Activated effector memory CD4-positive, alpha-beta T cell treated with Interleukin-2 at 50 U/mL for 16 hours (primary cell): Measurements from ENCODE around the gene FAM135A.
"Not testable (repeated sequence)": the region's sequence is repeated elsewhere in the genome, so short reads cannot be mapped to it uniquely, and the experiment has no call there.

Experiments used
- DNase-seq: peaks from one replicate; pipeline ENCODE4 v3.0.0-alpha.2; 2020

The FAM135A gene

DNA sequence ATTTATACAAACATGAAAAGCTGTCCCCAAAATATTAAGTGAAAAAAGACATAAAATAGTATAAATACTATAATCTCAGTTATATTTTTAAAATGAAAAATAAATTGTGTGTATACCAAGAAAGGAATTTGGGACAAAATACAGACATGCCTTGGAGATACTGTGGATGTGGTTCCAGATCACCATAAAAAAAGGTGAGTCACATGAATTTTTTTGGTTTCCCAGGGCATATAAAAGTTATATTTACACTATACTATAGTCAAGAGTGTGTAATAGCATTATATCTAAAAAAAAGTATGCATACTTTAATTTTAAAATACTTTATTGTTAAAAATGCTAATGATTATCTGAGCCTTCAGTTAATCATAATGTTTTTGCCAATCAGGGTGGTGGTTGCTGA, 136.0 kb downstream of the FAM135A start:
- no peak for DNase-seq

DNA sequence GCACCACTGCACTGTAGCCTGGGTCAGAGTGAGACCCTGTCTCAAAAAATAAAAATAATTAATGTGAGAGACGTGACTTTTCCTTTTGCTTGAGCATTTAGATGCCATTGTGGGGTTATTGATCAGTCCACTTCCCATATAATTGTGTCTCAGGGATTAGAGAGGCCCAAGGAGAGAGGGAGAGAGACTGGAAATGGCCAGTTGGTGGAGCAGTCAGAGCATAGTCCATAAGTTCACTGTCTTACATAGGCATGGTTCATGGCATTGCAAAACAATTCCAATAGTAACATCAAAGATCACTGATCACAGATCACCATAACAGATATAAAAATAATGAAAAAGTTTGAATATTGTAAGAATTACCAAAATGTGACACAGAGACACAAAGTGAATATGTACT, 138.3 kb downstream of the FAM135A start:
- DNase-seq, result no peak

DNA sequence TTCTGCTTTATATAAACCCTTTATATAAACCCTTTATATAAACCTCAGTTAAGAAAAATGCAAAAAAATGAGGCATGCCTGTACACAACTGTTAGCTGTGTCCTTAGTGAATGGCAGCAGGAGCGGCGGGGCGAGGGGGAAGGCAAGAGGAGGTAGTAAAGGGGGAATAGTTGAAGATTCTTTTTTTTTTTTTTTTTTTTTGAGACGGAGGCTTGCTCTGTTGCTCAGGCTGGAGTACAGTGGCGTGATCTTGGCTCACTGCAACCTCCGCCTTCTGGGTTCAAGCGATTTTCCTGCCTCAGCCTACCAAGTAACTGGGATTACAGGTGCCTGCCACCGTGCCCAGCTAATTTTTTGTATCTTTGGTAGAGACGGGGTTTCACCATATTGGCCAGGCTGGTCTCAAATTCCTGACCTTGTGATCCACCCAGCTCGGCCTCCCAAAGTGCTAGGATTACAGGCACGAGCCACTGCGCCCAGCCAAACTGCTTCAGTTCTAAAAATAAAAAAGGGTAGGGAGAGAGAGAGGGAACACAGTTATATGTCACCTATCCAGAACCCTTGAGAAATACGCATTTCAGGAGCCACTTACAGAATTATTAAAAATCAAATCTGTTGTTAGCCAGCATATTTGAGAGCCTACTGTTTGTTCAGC, 139.1 kb downstream of the FAM135A start:
- not testable (repeated sequence) for DNase-seq

DNA sequence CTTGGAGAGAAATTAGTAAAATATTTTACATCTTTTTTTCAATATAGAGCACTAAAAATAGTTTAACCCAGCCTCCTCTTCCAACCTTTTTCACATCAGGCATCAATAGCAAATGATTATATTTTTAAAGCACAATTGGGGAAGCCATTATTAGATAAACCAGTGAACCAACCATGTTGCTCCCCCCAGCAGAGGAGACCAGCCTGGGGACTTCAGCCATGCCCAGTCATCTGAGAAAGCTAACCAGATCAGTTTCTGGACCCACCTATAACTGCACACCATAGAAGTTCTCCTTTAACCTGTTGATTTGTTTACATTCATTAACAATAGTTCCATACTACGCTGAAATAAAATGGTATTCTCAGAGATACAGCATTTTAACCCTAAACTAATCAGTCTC, 139.7 kb downstream of the FAM135A start:
- no peak for DNase-seq

DNA sequence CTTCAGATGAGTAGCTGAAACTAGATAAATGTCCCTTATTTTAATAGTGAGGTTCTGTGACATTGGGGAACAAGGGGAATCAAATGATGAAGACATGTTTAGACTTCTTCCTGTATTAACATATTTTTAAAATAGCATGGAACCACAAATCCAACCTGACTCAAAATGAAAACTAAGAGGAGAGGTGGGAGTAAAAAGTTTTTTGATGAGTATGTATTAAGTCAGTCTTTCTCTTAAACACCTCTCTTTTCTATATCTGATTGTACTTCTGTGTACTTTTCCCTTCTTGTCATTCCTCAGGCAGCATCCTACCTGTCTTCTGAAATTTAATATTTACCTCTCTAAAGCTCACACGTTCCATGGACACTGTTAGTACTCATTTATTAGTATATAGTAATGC, 144.7 kb downstream of the FAM135A start:
- DNase-seq, result no peak

DNA sequence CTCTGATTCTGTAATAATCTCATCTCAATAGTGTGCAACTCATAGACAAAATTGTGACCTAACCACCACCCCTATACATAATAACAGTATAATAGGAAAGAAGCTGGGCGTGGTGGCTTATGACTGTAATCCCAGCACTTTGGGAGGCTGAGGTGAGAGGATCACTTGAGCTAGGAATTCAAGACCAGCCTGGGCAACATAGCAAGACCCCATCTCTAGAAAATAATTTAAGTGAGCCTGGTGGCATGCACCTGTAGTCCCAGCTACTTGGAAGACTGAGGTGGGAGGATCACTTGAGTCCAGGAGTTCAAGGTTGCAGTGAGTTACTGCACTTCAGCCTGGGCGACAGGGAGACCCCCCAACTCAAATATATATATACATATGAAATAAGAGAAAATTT, 149.1 kb downstream of the FAM135A start:
- not testable (repeated sequence) for DNase-seq

DNA sequence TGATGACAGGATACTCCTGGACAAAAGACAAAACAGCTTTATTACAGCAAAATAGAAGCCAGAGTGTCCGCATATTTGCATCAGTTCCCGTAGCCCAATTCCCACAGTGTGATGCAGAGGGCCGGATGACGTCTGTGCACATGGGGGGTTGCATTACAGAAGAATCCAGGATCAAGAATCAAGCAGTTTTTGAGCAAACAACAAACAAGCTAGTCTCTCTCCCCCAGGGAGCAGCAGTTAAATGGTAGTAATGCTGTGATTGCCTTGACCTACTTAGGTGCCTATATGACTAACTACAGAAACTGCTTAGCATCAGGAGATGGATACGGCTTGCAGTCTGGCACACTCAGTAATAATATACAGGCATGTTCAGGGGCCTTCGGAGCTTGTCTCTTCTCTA, 150.2 kb downstream of the FAM135A start:
- DNase-seq, result no peak

DNA sequence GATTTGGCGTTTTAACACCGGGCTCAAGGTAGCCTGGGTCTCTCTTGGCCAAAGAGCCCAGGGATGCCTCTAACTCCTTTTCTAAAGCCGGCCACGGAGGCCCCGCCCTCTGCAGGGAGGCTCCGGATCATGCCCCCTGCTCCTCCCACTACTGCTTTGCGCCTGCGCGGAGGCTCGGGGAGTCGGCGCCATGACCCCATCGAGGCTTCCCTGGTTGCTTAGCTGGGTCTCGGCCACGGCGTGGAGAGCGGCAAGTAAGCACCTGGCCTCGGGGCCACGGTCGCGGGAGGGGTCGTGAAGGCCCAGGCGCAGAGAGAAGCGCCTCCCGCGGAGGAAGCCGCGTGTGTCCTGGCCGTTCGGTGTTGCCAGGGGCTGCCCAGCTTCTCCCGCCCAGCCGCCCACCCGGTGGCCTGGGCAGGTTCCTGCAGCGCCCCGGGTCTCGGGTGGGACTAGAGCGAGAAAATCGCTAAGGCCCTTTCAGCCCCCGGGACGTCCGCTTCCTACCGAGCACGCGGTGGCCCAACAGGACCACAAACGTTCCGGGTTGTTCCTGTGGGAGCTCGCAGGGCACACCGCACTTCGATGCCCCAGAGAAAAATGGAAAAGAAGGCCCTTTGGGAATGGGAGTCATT, 153.6 kb downstream of the FAM135A start, which contains the start of gene SDHAF4:
Gene SDHAF4, plus strand, starts transcription at position 180 of the 632 bp plus-strand sequence. Its CDS starts 11 bp downstream, at position 191.
- DNase-seq, result peak; percentile 93

DNA sequence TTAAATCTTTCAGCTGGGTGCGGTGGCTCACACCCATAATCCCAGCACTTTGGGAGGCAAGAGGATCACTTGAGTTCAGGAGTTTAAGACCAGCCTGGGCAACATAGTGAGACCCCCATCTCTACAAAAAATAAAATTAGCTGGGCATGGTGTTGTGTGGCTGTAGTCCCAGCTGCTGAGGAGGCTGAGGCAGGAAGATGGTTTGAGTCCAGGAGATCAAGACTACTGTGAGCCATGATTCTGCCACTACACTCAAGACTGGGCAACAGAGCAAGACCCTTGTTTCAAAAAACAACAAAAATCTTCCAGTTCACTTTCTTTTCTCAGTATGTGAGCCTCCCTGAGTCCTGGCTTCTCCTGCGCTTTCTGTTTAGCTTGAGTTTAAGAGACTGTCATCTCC, 161.3 kb downstream of the FAM135A start:
- no peak for DNase-seq

DNA sequence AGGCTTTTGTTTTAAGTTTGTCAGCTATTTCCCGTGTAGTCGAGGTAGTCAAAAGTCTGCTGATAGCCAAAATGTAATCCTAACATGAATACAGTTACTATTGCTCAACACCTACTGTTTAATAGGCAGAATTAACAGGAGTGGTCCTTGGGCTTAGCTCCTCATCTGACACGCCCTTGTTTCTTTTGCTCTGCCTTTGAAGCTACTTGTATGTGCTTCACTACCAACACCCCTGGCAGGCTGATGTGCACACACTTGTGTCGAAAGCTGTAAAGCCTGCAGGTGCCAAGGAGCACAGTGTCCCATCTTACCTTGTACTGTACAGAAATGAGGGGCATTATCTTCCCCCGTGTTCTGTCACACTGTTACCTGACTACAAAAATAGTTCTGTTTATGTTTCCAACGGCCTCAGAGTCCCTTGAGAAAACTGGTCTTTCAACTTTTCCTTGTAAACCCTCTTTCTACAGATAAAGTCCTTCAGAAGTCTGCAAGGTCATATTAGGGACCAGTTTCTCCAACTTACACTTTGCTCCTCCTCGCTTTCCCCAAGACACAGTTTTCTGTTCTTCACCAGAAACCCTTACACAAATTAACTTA, 162.7 kb downstream of the FAM135A start:
- DNase-seq, result no peak

DNA sequence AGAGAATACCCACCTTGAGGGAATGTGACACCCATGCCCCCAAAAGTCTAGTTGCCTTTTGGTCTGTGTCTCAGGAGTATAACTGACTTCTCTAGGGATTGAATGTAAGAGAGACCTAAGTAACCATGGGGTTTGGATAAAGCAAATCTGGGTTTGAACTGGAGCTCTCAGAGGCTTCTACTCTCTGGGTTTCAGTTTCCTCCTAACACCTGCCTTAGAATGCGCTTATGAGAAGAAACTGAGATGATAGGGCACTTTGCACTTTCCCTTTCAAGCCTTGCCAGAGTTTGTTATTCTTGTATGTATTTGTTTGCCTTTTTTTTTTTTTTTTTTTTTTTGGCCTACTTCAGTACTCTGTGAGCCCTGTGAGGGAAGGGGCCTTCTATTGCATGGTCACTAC, 172.8 kb downstream of the FAM135A start:
- DNase-seq, result no peak

DNA sequence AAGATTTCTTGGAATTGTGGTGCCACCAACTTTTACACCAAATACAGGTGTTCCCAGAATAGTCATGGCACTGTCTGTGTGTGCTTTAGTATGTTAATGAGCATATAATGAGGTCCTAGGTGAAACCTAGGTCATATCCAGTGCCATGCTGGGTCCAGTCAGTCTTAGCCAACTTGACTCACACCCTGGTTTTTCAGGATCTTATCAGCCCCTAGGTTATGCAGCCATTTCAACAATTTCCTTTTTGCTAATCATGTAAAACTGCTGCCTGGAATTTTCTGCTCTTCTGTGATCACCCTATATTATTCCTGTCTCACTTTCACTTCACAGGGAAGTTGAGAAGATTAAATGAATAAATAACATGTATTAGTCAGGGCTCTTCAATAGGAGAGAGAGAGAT, 177.1 kb downstream of the FAM135A start:
- DNase-seq, result no peak

DNA sequence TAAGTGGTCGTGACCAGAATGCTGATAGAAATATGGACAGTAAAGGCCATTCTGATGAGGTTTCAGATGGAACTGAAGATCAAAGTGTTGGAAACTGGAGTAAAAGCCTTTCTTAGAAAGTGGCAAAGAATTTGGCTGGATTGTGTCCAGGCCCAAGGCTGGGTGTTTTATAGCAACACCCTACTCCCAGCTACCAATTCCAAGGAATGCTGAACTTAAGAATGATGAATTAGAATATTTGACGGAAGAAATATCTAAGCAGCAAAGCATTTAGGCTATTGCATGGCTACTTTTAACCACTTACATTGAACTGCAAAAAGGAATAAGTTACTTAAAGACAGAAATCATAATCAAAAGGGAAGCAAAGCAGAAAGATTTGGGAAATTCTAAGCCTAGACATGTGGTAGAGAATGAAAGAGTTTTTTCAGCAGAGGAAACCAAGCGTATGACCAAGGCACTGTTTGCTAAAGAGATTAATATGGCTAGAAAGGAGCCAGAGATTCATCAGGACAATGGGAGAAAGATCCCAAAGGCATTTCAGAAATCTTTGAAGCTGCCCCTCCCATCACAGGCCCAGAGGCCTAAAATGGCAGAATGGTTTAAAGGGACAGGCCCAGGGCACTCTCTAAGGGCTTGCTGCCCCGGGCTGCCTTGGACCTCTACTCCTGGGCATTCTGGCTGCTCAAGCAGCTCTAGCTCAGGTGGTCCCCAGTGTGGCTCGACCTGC, 179.2 kb downstream of the FAM135A start:
- DNase-seq, result no peak

DNA sequence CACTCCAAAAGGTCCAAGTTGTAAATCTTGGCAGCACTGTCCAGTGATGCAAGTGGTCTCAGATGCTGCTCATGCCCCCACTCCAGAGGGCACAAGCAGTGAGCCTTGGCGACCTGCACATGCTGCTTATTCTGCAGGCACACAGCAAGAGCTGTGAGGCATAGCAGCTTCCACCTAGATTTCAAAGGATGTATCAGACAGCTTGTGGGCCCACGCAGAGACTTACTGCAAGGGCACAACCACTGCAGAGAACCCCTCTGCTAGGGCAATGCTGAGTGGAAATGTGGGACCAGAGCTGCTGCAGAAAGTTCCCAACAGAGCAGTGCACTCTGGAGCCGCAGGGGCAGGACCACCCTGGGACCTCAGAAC, 179.8 kb downstream of the FAM135A start:
- DNase-seq, result no peak

DNA sequence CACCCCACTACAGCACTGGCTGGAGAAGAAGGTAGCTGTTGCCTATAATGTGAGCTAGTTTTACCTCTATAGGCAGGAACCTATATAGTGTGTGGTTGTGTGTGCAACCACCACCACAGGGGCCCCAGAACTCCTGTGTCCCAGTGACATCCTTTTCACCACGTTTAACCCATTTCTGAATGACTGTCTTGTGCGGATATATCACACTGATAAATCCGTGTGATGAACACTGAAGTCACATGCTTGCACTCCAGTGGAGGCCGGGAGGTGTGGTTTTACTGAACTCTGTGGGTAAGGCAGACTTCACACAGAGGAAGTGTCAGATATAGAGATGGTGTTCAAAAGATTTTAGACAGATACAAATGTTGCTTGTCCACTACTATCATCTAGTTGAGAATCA, 185.9 kb downstream of the FAM135A start:
- DNase-seq, result peak; percentile 3

DNA sequence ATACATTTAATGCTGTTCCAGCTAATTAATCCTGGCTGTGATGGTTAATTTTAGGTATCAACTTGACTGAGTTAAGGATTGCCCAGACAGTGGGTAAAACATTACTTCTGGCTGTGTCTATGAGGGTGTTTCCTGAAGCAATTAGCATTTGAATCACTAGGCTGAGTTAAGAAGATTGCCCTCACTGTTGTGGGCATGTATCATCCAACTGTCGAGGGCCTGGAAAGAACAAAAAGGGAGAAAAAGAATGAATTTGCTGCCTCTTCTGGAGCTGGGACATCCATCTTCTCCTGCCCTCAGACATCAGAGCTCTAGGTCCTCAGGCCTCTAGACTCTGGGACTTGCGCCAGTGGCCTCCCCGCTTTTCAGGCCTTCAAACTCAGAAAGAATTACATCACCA, 187.7 kb downstream of the FAM135A start:
- no peak for DNase-seq

DNA sequence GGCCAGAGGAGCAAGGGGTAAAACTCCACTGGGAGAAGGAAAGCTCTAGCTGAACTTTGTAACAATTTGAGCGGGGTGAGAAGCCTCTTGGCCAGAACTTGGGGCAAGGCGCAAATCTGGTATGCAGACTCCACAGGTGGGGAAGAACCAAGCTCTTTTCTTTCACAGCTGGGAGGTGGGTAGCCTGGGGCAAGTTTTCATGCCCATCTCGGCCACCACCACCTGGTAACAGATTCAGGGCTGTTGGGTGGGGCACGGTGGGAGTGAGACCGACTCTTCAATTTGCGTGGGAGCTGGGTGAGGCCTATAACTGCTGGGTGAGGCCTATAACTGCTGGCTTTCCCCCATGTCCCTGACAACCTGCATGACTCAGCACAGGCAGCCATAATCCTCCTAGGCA, 190.9 kb downstream of the FAM135A start:
- no peak for DNase-seq

DNA sequence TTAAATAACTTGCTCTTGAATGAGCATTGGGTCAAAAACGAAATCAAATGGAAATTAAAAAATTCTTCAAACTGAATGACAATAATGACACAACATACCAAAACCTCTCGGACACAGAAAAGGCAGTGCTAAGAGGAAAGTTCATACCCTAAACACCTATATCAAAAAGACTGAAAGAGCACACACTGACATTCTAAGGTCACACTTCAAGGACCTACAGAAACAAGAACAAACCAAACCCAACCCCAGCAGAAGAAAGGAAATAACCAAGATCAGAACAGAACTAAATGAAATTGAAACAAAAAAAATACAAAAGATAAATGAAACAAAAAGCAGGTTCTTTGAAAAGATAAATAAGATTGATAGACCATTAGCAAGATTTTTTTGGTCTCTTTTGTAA, 194.1 kb downstream of the FAM135A start:
- DNase-seq, result not testable (repeated sequence)

DNA sequence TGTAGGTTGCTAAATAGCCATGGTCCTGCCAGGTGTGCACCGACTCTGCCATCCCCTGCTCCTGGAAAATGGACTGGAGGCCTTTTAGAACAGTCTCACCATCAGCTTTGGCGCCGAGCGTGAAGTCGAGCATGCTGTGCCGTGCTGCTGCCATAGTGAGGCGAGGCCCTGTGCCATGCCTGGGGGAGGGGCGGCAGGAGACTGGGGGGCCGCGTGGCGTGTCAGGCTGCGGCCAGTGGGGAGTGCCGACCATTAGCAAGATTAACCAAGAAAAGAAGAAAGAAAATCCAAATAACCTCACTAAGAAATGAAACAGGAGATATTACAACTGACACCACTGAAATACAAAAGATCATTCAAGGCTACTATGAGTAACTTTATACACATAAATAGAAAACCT, 195.9 kb downstream of the FAM135A start:
- not testable (repeated sequence) for DNase-seq
